VCaP (cell line): ENCODE data around the gene CENPO.

Source experiments
- H3K27ac ChIP-seq: fragments of 450-650 bp; 2 replicates; pipeline ENCODE4 v1.5.1; 2017
- CTCF ChIP-seq: fragments of 450-650 bp; conservative IDR thresholded peaks from 2 replicates; pipeline ENCODE4 v1.5.1; 2017; ENCODE audit warnings: mild to moderate bottlenecking, moderate library complexity

Gene CENPO

DNA sequence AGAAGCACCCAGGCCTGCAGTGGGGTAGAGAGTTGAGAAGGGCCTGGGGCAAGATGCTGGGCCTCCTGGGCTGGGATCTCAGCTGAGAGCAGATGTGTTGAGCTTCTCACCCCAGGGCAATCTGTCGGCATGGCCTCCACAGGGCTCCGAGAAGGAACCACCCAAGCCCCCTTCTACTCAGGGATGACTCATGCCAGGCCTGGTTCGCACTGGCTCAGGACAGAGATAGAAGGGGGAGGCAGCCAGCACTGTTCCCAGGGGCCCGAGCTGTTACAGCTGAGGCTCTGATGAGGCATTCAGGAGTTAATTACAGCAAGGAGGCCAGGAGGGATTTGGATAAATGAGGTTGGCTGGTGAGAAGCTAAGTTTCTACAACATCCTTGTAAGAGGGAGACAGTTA, 62.5 kb downstream of the CENPO start:
- no peak for TF ChIP-seq CTCF
- no peak overlapping the region for H3K27ac ChIP-seq

GRCh38 chr2:24856791-24857211, 63.6 kb downstream of the CENPO start:
- no peak for TF ChIP-seq CTCF
- H3K27ac ChIP-seq, result no peak overlapping the region

DNA sequence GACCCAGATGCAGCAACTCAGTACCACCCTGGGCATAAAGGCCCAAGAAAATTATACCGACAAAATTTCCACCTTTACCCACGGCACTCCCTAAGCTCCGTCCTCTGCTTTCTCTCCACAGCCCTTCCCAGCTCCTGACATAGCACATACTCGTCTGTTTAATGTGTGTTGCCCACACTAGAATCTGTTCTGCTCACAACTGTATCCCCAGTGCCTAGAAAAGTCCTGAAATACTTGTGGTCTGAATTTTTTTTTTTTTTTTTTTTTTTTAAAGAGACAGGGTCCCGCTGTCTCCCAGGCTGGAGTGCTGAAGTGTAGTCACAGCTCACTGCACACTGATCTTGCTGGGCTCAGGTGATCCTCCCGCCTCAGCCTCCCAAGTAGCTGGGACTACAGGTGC, 64.5 kb downstream of the CENPO start:
- H3K27ac ChIP-seq, result no peak overlapping the region
- TF ChIP-seq CTCF, result no peak

DNA sequence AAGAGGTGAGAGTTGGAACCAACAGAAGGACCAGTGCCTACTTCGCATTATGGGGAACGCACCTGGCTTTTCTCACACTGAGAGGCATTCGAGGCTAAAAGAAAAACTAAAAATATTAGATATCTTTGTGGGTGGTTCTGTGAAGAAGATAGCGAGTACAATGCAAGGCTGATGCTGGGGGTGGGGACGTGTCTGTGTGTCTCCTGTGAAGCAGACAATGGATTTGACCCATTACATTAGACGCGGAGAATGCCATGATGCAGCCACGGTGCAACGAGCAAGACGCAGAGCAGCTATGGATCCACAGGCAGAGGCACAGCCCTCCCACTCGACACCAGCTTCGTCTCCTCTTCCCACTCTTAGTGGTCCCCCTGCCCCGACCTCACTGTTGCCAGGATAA, 65.8 kb downstream of the CENPO start:
- no peak for TF ChIP-seq CTCF
- H3K27ac ChIP-seq, result no peak overlapping the region

DNA sequence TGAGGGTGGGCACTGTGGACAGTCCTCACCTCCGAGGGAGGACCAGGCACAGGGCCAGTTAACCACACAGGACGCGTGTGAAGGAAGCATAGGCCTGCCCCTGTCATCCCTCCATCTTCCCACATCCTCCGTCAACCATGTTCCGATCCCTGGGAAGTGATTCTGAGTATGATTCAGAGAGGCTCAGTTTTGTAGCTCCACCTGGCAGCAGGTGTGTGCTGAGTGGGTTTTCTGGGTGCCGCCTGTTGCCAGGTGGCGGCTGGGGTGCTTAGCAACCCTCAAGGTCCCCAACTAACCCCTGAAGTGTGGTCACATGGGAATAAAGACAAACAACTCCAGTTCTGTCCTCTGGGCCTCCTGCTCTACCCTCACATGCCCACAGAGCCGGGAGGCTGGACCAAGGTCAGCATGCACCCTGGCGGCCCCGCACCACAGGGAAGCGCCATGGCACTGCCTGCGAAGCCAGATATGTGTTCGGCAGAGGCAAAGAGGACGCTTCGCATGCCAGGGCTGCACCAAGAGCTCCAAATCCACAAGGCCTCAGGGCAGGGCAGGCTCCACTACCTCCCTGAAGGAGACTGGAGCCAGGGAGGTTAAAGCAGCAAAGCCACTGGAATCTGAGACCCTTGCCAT, 66.9 kb downstream of the CENPO start:
- H3K27ac ChIP-seq, result no peak overlapping the region
- no peak for TF ChIP-seq CTCF

DNA sequence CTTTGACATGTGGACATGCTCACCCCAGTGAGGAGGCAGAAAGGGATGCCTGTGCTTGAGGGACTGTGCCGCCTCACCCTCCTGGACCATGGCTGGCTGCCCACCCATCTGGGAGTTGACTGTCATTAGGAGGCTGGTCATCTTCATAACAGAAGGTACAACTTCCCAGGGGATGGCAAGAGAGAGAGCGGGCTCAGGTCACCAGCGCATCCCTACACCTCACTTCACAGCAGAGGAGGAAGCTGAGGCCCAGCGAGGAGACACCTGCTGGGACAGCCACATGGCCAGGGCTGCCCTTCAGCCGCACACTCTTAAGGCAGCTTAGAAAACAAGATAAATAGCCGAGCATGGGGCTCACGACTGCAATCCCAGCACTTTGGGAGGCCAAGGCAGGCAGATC, 67.4 kb downstream of the CENPO start:
- TF ChIP-seq CTCF, result no peak

GRCh38 chr2:24861500-24861899, 68.3 kb downstream of the CENPO start:
- TF ChIP-seq CTCF, result no peak
- no peak overlapping the region for H3K27ac ChIP-seq

More for the DNA sequence above, 67.4 kb downstream of the CENPO start:
- no peak overlapping the region for H3K27ac ChIP-seq
